HPDE6-E6E7 (cell line): ENCODE data around the gene ATG2A.
A peak's percentile ranks its signal among the peaks of the same experiment; 100 is the strongest.

Source experiments
- DNase-seq: peaks from one replicate; pipeline ENCODE4 v3.0.0; 2011; ENCODE audit warnings: missing footprints; ENCODE audit errors: extremely low spot score

The ATG2A gene

DNA sequence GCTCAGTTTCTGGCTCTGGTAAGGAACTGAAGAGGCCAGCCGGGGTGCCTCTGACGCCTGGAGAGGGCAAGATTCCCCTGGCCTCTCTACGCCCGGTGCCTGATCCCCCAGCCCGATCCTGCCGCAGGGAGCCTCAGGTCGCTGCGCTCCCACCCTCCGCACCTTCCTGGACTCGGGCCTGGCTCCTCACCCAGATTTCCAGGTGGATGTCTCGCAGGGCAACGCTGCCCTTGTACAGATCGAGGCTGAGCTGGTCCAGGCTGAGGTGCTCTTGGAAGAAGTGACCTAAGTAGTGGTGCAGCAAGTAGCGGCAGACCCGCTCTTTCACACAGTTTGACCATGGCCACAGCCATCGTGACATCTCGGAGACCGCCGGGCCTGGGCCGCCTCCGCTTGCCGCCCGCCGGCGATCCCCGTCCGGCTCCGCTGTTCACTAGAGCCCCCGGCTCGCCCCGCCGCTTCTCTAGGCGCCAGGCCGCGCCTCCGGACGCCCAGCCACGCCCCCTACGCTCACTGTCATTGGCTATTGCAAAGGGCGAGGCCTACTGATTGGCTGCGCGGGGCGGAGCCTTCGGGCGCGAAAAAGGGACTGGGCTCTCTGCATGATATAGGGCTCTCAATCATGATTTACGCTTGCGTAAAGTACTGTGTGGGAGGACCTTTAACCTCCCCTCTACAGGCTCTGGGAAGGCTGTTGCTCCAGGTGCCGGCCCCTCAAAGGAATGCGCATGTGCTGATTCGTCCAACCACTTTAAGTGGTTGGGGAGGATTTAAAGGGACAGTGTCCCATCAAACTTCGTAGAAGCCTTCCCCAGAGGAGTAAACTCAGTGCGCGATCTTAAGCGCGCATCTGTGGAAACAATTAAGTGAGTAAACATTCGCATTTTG is at the start of gene ATG2A:
TSS of gene ATG2A (minus strand) at position 435 of the 888 bp plus-strand sequence. CDS start at position 361, 74 bp downstream.
- DNase-seq: peak; percentile 99

GRCh38 chr11:64963072-64963631 is 46.1 kb upstream of the ATG2A start:
- no peak for DNase-seq

DNA sequence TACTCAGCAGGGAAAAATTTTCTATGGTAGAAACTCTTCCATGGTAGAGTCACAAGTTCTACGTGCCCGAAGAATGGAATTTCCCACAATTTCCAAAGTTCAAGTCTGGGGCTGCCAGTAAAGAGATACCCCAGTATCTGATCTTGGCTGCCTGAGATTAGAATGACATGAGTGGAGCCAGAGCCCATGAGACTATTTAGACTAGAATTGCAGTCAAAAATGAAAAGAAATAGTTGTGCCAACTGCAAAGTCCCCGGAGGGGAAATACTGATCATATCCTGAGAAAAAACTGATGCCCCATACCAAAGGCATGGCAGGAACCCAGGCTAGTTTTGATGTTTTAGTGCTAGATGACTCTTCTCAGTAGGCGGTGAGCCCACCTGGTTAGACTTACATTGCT is 43.7 kb upstream of the ATG2A start:
- no peak for DNase-seq

DNA sequence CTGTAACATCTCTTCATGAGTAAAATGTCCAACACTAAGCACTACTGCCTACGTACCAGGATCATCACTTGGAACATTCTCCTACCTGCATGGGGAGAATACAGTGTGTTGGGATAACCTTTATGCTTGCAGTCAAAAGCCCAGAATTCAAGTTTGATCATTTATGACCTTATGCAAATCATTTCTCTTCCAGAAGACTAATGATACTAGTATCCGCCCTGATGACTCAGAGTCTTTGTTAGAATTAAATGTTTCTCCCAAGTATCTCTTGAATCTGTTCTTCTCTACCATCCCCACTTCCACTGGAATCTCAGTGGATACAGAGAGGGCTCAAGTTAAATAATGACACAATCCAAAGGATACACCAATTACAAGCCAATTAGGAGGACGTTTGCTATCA is 42.5 kb upstream of the ATG2A start:
- DNase-seq: no peak

DNA sequence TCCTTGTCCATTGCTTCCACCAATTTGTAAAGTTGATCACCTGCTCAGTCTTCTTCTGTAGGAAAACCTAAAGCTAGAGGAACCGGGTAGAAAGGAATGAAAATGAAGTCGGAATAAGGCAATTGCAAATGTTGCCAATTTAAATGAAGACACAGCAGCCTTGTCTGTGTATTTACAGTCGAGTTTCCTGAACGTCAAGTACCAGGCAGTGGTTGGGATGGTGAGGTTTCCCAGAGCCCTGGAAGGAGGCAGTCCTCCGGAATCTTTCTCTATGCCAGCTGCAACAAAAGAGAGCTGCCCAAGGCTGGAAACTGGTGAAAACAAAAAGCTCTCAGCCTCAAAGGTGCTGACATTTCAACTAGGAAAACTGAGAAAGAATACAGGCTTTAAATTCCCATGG is 37.2 kb upstream of the ATG2A start:
- DNase-seq: no peak

- no peak for DNase-seq
Observed at GRCh38 chr11:64951529-64951928, 34.5 kb upstream of the ATG2A start.

DNA sequence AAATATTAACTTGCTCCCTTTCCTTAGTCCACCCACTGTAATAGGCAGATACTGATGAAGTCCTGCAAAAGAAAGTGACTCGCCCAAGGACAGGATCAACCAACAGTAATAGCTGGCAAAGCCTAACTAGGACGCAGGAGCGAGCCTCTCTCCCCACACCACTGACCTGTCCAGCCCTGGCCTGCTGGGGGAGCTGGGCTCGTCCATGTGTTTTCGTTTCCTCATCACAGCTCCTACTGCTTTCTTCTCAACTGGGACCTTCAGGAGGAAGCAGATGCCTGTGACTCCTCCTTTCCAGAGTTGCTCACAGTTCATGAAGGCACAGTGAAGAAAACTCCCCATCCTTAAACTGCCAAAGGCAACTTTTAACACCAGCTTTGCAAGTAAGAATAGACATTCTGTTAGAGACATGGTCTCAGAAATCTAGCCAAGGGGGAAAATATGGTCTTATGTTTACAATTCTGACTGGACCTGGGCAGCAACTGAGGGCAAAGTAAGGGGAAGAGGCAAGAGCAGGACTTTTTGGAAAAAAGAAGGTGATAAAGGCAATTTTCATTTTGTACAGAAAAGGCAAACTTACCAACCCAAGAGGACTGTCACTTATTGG is 30.3 kb upstream of the ATG2A start:
- DNase-seq: no peak

GRCh38 chr11:64936539-64936938 is 19.5 kb upstream of the ATG2A start:
- DNase-seq: no peak

- DNase-seq: no peak
Observed at GRCh38 chr11:64935359-64936081, 18.5 kb upstream of the ATG2A start, which contains the start of gene GPHA2. GPHA2 (minus strand) TSS chr11:64935893; CDS start chr11:64935460, 433 bp downstream.

- no peak for DNase-seq
Observed at GRCh38 chr11:64934682-64935358, 17.8 kb upstream of the ATG2A start.

DNA sequence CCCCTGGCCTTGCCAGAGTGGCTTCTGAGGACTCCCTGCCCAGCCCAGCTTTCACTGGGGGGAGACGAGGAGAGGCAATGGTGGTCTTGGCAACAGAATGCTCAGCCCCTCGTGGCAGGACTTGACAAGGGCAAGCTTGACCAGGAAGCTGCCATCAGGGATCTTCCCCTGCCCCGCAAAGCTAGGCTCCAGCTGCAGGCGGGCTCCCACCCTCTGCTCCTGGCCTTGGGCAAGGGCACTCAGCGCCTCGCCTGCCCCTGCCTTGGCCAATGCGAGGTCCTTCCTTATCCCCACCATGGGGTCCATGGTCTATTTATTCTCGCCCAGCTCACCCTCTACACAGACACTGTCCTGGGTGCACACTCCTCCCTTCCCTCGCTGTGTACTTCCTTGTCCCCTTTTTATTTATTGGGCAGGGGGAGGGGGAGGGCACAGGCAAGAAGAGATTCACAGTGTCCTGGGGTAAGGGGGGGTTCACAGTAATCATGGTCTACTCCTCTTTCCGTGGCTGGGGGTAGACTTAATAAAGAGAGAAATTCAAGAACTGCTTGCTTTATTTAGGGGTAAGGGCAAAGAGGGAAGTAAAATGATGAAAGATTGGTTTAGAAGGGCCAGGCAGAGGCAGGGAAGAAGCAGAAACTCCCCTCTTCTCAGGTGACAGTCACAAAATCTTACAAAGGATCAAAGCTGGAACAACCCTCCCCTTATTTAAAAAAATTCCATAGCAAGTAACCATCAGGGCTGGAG is 17.1 kb upstream of the ATG2A start:
- DNase-seq: no peak

DNA sequence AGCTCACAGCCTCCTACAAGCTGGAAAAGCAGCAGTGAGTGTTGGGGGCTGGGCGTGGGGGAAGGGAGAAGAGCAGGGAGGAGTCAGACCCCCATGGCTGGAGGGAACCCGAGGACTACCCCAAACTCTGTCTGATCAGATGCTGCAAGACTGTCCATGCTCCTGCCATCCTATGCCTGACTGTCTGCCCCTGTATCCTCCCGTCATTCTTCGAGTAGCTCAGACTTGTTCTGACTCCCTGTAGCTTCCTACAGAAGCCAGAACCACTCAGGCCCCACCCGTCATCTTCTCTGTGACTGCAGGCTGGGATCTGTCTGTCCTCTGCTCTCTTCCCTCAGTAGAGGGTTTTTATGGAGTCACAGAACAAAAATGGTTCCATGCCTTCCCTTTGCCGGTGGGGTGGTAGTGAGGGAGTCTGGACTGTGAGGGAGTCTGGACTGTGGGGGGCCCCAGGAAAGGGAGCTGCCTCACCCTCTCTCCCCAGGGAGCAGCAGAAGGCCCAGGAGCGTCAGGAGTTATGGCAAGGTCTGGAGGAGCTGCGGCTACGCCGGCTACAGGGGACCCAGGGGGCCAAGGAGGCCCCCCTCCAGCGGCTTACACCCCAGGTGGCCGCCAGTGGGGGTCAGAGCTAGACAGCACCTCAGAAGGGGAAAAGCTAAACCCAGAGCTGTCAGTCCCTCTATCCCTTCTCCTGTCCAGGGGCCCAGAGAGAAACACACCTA is 16.4 kb upstream of the ATG2A start:
- DNase-seq: no peak

- DNase-seq: no peak
Observed at GRCh38 chr11:64932324-64932723, 15.3 kb upstream of the ATG2A start.

DNA sequence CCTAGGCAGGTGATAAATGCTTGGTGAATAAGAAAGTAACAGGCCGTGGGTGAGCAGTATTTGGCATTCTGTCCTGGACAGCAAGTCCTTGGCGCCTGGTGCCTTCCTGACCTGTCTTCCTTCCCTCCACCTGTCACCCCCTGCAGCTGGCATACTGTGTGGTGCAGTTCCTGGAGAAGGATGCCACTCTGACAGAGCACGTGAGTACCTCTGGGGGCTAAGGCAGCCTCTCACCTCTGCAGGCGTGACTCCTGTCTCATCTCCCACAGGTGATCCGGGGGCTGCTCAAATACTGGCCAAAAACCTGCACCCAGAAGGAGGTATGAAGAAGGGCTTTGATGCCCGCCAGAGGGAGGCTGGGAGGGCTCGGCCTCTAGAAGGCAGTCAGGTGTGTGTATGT is 14.3 kb upstream of the ATG2A start:
- DNase-seq: no peak

DNA sequence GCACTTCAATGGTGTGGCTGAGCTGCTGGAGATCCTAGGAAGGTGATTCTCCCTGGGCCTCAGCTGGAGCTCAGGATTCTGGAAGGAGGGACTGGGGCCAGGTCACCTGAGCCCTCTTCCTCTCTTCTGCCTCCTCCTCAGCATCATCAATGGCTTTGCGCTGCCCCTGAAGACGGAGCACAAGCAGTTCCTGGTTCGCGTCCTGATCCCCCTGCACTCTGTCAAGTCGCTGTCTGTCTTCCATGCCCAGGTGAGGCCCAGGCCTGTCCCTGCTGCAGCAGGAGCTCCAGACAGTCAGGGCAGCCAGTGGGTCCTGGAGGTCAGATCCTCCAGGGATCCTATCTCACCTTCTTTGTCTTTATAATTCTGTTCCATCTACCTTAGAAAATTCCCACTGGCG is 13.3 kb upstream of the ATG2A start:
- no peak for DNase-seq

DNA sequence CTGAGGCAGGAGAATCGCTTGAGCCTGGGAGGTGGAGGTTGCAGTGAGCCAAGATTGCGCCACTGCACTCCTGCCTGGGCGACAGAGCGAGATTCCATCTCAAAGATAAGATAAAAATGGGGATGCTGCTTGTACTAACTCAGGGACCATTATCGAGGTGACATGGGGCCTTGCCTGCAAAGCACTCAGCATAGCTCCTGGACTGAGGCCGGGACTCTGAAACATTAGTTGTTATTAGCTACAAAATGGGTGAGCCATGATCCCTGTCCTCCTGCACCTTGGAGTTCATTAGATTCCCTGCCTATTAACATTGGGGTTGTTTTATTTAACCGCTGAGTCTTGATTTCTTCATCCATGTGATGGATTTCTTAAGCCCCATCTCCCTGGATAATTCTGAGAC is 12.6 kb upstream of the ATG2A start:
- no peak for DNase-seq

DNA sequence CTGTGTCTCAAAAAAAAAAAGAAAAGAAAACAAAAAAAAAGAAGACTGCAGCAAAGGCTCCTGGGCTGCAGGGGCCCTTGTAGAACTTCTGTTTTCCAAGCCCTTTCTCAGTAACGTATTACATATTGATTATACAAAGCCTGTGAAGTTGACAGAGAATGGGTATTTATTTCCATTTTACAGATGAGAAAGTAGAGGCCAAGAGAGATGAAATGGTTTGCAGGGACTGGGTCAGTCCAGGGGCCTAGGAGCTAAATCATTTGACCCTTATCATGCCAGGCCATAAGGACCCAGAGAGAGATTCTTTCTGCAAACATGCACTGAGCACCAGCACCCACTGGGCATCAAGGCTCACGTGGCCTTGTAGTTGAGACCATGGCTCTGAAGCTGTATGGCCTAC is 11.9 kb upstream of the ATG2A start:
- DNase-seq: no peak

DNA sequence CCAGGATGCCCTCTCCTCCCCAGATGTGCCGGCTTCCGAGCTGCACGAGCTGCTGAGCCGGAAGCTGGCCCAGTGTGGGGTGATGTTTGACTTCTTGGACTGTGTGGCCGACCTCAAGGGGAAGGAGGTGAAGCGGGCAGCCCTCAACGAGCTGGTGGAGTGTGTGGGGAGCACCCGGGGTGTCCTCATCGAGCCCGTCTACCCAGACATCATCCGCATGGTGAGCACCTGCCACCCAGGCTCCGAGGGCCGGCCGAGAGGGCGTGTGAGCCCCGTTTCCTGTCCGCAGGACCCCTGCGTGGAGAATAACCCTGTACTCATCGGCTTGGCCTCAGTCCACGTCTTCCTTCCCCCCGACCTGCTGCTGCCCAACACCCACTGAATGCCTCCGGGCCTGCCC is 9.7 kb upstream of the ATG2A start:
- no peak for DNase-seq

GRCh38 chr11:64925536-64926436 is 8.8 kb upstream of the ATG2A start:
- DNase-seq: no peak
